K562 (cell line): Measurements from ENCODE around the gene MBD4. TPM values are rescaled to one million over a fixed set of nuclear protein-coding genes. Genes with fewer than 3 reads are reported as not detected.

Experiments
- ATAC-seq: fragments of 200-7000 bp; cut with Tn5 transposase; 3 replicates; pipeline ENCODE4 v1.9.1; 2020; ENCODE audit warnings: moderate library complexity
- BruUV-seq: library from RNA; stranded (reverse); fragments of 400-500 nt; replicated peaks from 2 replicates; lab custom pipeline; 2021; lab: Mats Ljungman, UMichigan
- CTCF ChIA-PET: fragments of 300-600 bp; formaldehyde crosslinking; extraction: SDS; loops from one replicate; lab custom pipeline; 2021; ENCODE audit warnings: low intra/inter-chr PET ratio; lab: Yijun Ruan, JAX
- POLR2A ChIA-PET: fragments of 300-600, 350-650 bp; sonication (Branson Sonifier 250); formaldehyde crosslinking; extraction: SDS; loops from one replicate; lab custom pipeline; 2021; ENCODE audit warnings: antibody characterized with exemption, inconsistent platforms; lab: Yijun Ruan, JAX
- DNase-seq, 4 experiments: peaks; one replicate each; pipeline versions ENCODE4 v3.0.0 to v3.0.0-alpha.2; 2011 to 2018; ENCODE audit warnings: low spot score in 3 of 4, mixed read lengths in 3 of 4; ENCODE audit errors: extremely low read depth in 1 of 4
- FAIRE-seq: peaks from 2 replicates; lab custom pipeline; 2011; peaks lifted over from hg19 to GRCh38; lab: Jason Lieb, UNC
- H2AFZ ChIP-seq: 2 replicates; pipeline ENCODE4 v1.6.0; 2011; ENCODE audit warnings: low read depth, low read length, control low read depth, inconsistent platforms
- H3K27ac ChIP-seq: fragments of 200-600 bp; 3 replicates; pipeline ENCODE4 v1.8.0; 2011; ENCODE audit warnings: low read depth, mild to moderate bottlenecking, control low read depth, inconsistent platforms, low read length, moderate library complexity, mixed read lengths; ENCODE audit errors: extremely low read depth
- H3K27me3 ChIP-seq, 2 experiments: fragments of 300-600 bp in 1 of 2; 2 replicates in 1 of 2; 3 replicates in 1 of 2; pipeline versions ENCODE4 v1.6.0 to v1.8.0; 2011; ENCODE audit warnings: inconsistent platforms in 2 of 2, low read length in 2 of 2, mild to moderate bottlenecking in 1 of 2, mixed read lengths in 1 of 2, moderate library complexity in 1 of 2; ENCODE audit not compliant: control insufficient read depth in 2 of 2, insufficient read depth in 2 of 2
- H3K36me3 ChIP-seq: fragments of 300-600 bp; 3 replicates; pipeline ENCODE4 v1.8.0; 2011; ENCODE audit warnings: mild to moderate bottlenecking, low read length, inconsistent platforms; ENCODE audit not compliant: control insufficient read depth, insufficient read depth
- H3K4me1 ChIP-seq, 2 experiments: fragments of 200-600 bp in 1 of 2; replicated peaks in 1 of 2; 2 replicates in 1 of 2; 3 replicates in 1 of 2; pipeline versions ENCODE4 v1.5.1 to v1.8.0; 2011; ENCODE audit warnings: inconsistent platforms in 2 of 2, low read length in 2 of 2, mild to moderate bottlenecking in 1 of 2, mixed read lengths in 1 of 2, moderate library complexity in 1 of 2; ENCODE audit not compliant: control insufficient read depth in 2 of 2, insufficient read depth in 2 of 2
- H3K4me2 ChIP-seq: 2 replicates; pipeline ENCODE4 v1.6.1; 2011; ENCODE audit warnings: low read length, control low read depth, inconsistent platforms, mixed read lengths; ENCODE audit not compliant: insufficient read depth
- H3K4me3 ChIP-seq: fragments of 200-600 bp; sonication (generic), shearing (Covaris generic); 2 replicates; pipeline ENCODE4 v1.5.1; 2016; ENCODE audit warnings: control low read depth, inconsistent platforms
- H3K79me2 ChIP-seq: fragments of 200-600 bp; 3 replicates; pipeline ENCODE4 v1.8.0; 2011; ENCODE audit warnings: low read length, inconsistent platforms; ENCODE audit not compliant: control insufficient read depth, insufficient read depth
- H3K9ac ChIP-seq, 2 experiments: 2 replicates each; pipeline versions ENCODE4 v1.6.0 to v1.6.1; 2011; ENCODE audit warnings: low read depth in 2 of 2, low read length in 2 of 2, control low read depth in 1 of 2, inconsistent platforms in 1 of 2, mild to moderate bottlenecking in 1 of 2, mixed read lengths in 1 of 2; ENCODE audit not compliant: insufficient read depth in 1 of 2
- H3K9me1 ChIP-seq: one replicate; pipeline ENCODE4 v1.6.0; 2011; ENCODE audit warnings: inconsistent platforms, mild to moderate bottlenecking, low read length, moderate library complexity; ENCODE audit not compliant: control insufficient read depth, insufficient read depth
- H3K9me3 ChIP-seq: replicated peaks from 2 replicates; pipeline ENCODE4 v1.5.1; 2011; ENCODE audit warnings: low read depth, low read length, inconsistent platforms; ENCODE audit not compliant: control insufficient read depth, insufficient read depth
- H4K20me1 ChIP-seq: replicated peaks from 2 replicates; pipeline ENCODE4 v1.6.1; 2011; ENCODE audit warnings: low read length, inconsistent platforms, mixed read lengths; ENCODE audit not compliant: control insufficient read depth, insufficient read depth
- E2F1 ChIP-seq: sonication (generic); formaldehyde crosslinking; IDR thresholded peaks from 2 replicates; pipeline ENCODE4 v1.8.1; 2023; ENCODE audit warnings: mild to moderate bottlenecking, missing genetic modification reagents, moderate library complexity
- SPI1 ChIP-seq: IDR thresholded peaks from 2 replicates; pipeline ENCODE4 v1.6.1; 2011; ENCODE audit warnings: low read depth, low read length, control low read depth, borderline replicate concordance
- ZBTB5 ChIP-seq: fragments of 450-650 bp; IDR thresholded peaks from 2 replicates; pipeline ENCODE4 v1.6.1; 2017; ENCODE audit warnings: antibody characterized with exemption
- ZNF449 ChIP-seq: fragments of 250-450 bp; sonication (Bioruptor Pico); IDR thresholded peaks from 2 replicates; pipeline ENCODE4 v1.8.0; 2022; ENCODE audit warnings: moderate library complexity, mild to moderate bottlenecking, inconsistent platforms
- WGBS: fragments of 100-300 bp; shearing (Covaris generic); methylation state at CpG from one replicate; pipeline ENCODE4 v1.1.6; 2016; ENCODE audit warnings: low coverage, mixed read lengths; ENCODE audit not compliant: insufficient coverage; ENCODE audit errors: missing lambda C conversion rate; 5-methylcytosine and 5-hydroxymethylcytosine counted together
- in situ Hi-C: fragments of 300-500 bp; cut with MboI; formaldehyde crosslinking; loops from 4 replicates; pipeline ENCODE4 v1.15.0; 2018; ENCODE audit warnings: inconsistent platforms, mixed read lengths
- intact Hi-C: fragments of 100-400 bp; cut with micrococcal nuclease; formaldehyde crosslinking; loops from 2 replicates; pipeline ENCODE4 v1.14.2; 2022
- polyA plus RNA-seq, 8 experiments: library from polyadenylated mRNA; depleted of rRNA in 4 of 8; stranded (reverse) in 5 of 8; unstranded in 3 of 8; fragments of >200 nt; fragmentation: Nextera tagmentation in 2 of 8; fragmentation: Illumina TruSeq in 1 of 8; extraction: Ambion mirVana in 2 of 8; extraction: Trizol in 1 of 8; gene quantifications; 2 replicates each; pipeline versions ENCODE4 v1.2.1 to v1.2.3, GENCODE V29; 2011 to 2014; ENCODE audit warnings: inconsistent platforms in 1 of 8, missing spikeins in 1 of 8
- total RNA-seq, 7 experiments: library from RNA; depleted of rRNA in 6 of 7; stranded (reverse); fragments of >200 nt in 6 of 7; fragmentation: Illumina TruSeq in 2 of 7; extraction: Trizol in 2 of 7; gene quantifications; 2 replicates each; pipeline versions ENCODE4 v1.2.1 to v1.2.3, GENCODE V29; 2011 to 2021; ENCODE audit warnings: low replicate concordance in 1 of 7

The MBD4 gene
- total and polyA plus RNA-seq, 9 of the 15 experiments (the other 6 are each of a cell fraction or from before 2014, with no cell fraction given), result 13.3 to 63.9 (median 39.0) TPM

GRCh38 chr3:129402616-129403015 is 37.1 kb downstream of the MBD4 start:
- H3K4me1 ChIP-seq, result peaks cover 0 to 7% of the 10 kb centered on the region in 2 experiments; a peak in 4 of 5 replicates
- H3K79me2 ChIP-seq, result peaks cover 17% of the 10 kb centered on the region
- H3K9me3 ChIP-seq, result no peaks in the 10 kb centered on the region
- peaks cover under 1% of the 10 kb centered on the region; the same call in 1 of the 3 replicates for H3K36me3 ChIP-seq
- no peaks in the 10 kb centered on the region for H3K9me1 ChIP-seq
- no peak overlapping the region for H2AFZ ChIP-seq
- intact Hi-C loops, result no loop called here
- ATAC-seq, result no peak
- no peak for FAIRE-seq
- no peak overlapping the region; a peak in 1 of 4 replicates for H3K9ac ChIP-seq
- ChIA-PET CTCF (no interaction called here), POLR2A (no interaction called here)
- no peaks in the 10 kb centered on the region for H3K27me3 ChIP-seq
- H3K4me2 ChIP-seq, result no peak overlapping the region
- in situ Hi-C loops, result no loop called here
- no peak overlapping the region for H3K4me3 ChIP-seq
- TF ChIP-seq E2F1, result no peak
- peak; percentile 79 for TF ChIP-seq SPI1
- TF ChIP-seq ZBTB5, result no peak
- TF ChIP-seq ZNF449, result no peak
- no peak for DNase-seq
- H4K20me1 ChIP-seq, result no peaks in the 10 kb centered on the region
- no TSS peak for BruUV-seq
- no peak overlapping the region for H3K27ac ChIP-seq
- 58% methylated on average over 4 of the region's 4 CpGs for WGBS
